GM19397 (cell line): ENCODE results near the gene SEC22A.

Experiments used
- ATAC-seq: cut with Tn5 transposase; IDR thresholded peaks from one replicate; pipeline ENCODE4 v1.9.1; 2021; ENCODE audit warnings: mild to moderate bottlenecking, moderate library complexity; ENCODE audit not compliant: unreplicated experiment

The SEC22A gene

GRCh38 chr3:123262226-123262625 is 60.5 kb downstream of the SEC22A start:
- ATAC-seq: no peak

- no peak for ATAC-seq
Observed at GRCh38 chr3:123262868-123263267, 61.1 kb downstream of the SEC22A start.

GRCh38 chr3:123263941-123264340 is 62.2 kb downstream of the SEC22A start:
- ATAC-seq: no peak

GRCh38 chr3:123267821-123268220 is 66.1 kb downstream of the SEC22A start:
- no peak for ATAC-seq

GRCh38 chr3:123270818-123271217 is 69.1 kb downstream of the SEC22A start:
- no peak for ATAC-seq

GRCh38 chr3:123271466-123272159 is 69.9 kb downstream of the SEC22A start:
- no peak for ATAC-seq

- ATAC-seq: no peak
Observed at GRCh38 chr3:123272547-123272946, 70.8 kb downstream of the SEC22A start.

GRCh38 chr3:123275691-123276090 is 73.9 kb downstream of the SEC22A start:
- ATAC-seq: no peak

- ATAC-seq: no peak
Observed at GRCh38 chr3:123276346-123277006, 74.7 kb downstream of the SEC22A start.

- ATAC-seq: no peak
Observed at GRCh38 chr3:123277106-123277505, 75.4 kb downstream of the SEC22A start.

GRCh38 chr3:123278446-123278845 is 76.7 kb downstream of the SEC22A start:
- no peak for ATAC-seq

- no peak for ATAC-seq
Observed at GRCh38 chr3:123279121-123279520, 77.4 kb downstream of the SEC22A start.

- ATAC-seq: no peak
Observed at GRCh38 chr3:123281406-123281805, 79.7 kb downstream of the SEC22A start.

GRCh38 chr3:123281929-123282328 is 80.2 kb downstream of the SEC22A start:
- ATAC-seq: no peak

- ATAC-seq: no peak
Observed at GRCh38 chr3:123282461-123282860, 80.7 kb downstream of the SEC22A start.

GRCh38 chr3:123283074-123283473 is 81.3 kb downstream of the SEC22A start:
- ATAC-seq: no peak

GRCh38 chr3:123283657-123284398 is 82.1 kb downstream of the SEC22A start:
- ATAC-seq: no peak

- ATAC-seq: no peak
Observed at GRCh38 chr3:123284399-123285010, 82.8 kb downstream of the SEC22A start.

GRCh38 chr3:123285066-123285465 is 83.3 kb downstream of the SEC22A start:
- no peak for ATAC-seq

GRCh38 chr3:123285479-123285878 is 83.7 kb downstream of the SEC22A start:
- no peak for ATAC-seq

- no peak for ATAC-seq
Observed at GRCh38 chr3:123285931-123286307, 84.2 kb downstream of the SEC22A start.
